Loucy (cell line): ENCODE data around the gene NEURL4.

Source experiments
- EZH2phosphoT487 ChIP-seq: fragments of 200-600 bp; IDR thresholded peaks from 2 replicates; pipeline ENCODE4 v1.6.1; 2018; ENCODE audit warnings: antibody characterized with exemption, mild to moderate bottlenecking, moderate library complexity, borderline replicate concordance
- TF ChIP-seq, protein P1 (sequence below): fragments of 200-600 bp; sonication (generic); conservative IDR thresholded peaks from 2 replicates; pipeline ENCODE4 v1.5.1; 2014; ENCODE audit warnings: mild to moderate bottlenecking, antibody characterized with exemption, low read length

DNA sequence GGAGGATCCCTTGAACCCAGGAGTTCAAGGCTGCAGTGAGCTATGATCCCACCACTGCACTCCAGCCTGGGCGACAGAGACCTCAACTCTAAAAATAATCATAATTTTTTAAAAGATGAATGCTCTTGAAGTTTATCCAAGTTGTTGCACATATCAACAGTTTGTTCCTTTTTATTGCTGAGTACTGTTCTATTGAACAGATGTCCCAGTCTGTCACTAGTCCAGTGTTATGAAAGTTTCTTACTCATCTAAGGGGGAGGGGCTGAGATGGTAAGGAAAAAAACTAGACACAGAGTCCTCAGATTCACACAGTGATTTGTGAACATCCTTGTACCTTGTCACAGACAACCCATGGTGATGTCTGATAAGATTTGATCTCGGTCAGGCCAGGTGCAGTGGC is 11.0 kb upstream of the NEURL4 start:
- TF ChIP-seq, protein P1, sequence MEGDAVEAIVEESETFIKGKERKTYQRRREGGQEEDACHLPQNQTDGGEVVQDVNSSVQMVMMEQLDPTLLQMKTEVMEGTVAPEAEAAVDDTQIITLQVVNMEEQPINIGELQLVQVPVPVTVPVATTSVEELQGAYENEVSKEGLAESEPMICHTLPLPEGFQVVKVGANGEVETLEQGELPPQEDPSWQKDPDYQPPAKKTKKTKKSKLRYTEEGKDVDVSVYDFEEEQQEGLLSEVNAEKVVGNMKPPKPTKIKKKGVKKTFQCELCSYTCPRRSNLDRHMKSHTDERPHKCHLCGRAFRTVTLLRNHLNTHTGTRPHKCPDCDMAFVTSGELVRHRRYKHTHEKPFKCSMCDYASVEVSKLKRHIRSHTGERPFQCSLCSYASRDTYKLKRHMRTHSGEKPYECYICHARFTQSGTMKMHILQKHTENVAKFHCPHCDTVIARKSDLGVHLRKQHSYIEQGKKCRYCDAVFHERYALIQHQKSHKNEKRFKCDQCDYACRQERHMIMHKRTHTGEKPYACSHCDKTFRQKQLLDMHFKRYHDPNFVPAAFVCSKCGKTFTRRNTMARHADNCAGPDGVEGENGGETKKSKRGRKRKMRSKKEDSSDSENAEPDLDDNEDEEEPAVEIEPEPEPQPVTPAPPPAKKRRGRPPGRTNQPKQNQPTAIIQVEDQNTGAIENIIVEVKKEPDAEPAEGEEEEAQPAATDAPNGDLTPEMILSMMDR = no peak
- TF ChIP-seq EZH2phosphoT487 = no peak
